Measurements from ENCODE around the gene GIT2. TPM values are rescaled to one million over a fixed set of nuclear protein-coding genes. Genes with fewer than 3 reads are reported as not detected.

GIT2 gene
- total RNA-seq, 1 donor from 2014 or later = 40.7 TPM

GRCh38 chr12:109959411-109960093, 36.6 kb downstream of the GIT2 start:
- Mint-ChIP-seq H3K27ac (no peak overlapping the region), H3K9me3 (ENCODE audit: low read depth) (no peaks in the 10 kb centered on the region), H3K36me3 (ENCODE audit: insufficient read depth) (peaks cover 17% of the 10 kb centered on the region), H3K4me3 (ENCODE audit: low read depth) (no peak overlapping the region), H3K4me1 (ENCODE audit: low read depth) (no peaks in the 10 kb centered on the region), H3K27me3 (no peaks in the 10 kb centered on the region)
- TF ChIP-seq CTCF (IDR thresholded peaks at IDR 0.05; ENCODE audit: unreplicated experiment) = no peak
- no peak for DNase-seq (ENCODE audit: low spot score, unreplicated experiment)

DNA sequence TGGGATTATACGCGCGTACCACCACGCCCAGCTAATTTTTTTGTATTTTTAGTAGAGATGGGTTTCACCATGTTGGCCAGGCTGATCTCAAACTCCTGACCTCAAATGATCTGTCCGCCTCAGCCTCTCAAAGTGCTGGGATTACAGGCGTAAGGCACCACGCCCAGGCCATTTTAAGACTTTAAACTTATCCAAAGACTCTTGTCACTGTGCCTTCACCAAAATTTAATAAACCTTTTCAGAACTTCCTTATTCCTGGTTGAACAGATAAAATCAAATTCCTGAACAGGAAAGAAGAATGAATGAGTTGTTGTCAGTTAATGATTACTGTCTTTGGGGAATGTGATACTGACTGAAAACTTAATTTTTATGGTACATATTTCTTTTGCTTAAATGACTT, 37.8 kb downstream of the GIT2 start:
- TF ChIP-seq CTCF (IDR thresholded peaks at IDR 0.05; ENCODE audit: unreplicated experiment) = no peak
- no peaks in the 10 kb centered on the region for H3K4me1 Mint-ChIP-seq (ENCODE audit: low read depth)
- H3K36me3 Mint-ChIP-seq (ENCODE audit: insufficient read depth) = peaks cover 22% of the 10 kb centered on the region
- DNase-seq (ENCODE audit: low spot score, unreplicated experiment) = no peak
- no peak overlapping the region for H3K4me3 Mint-ChIP-seq (ENCODE audit: low read depth)
- no peaks in the 10 kb centered on the region for H3K9me3 Mint-ChIP-seq (ENCODE audit: low read depth)
- H3K27ac Mint-ChIP-seq = no peak overlapping the region
- H3K27me3 Mint-ChIP-seq = no peaks in the 10 kb centered on the region

GRCh38 chr12:109953656-109954055, 42.5 kb downstream of the GIT2 start:
- H3K9me3 Mint-ChIP-seq (ENCODE audit: low read depth) = no peaks in the 10 kb centered on the region
- peaks cover 36% of the 10 kb centered on the region for H3K36me3 Mint-ChIP-seq (ENCODE audit: insufficient read depth)
- no peak overlapping the region for H3K4me3 Mint-ChIP-seq (ENCODE audit: low read depth)
- H3K27ac Mint-ChIP-seq = peak overlapping the region; percentile 23
- no peak for DNase-seq (ENCODE audit: low spot score, unreplicated experiment)
- peaks cover 8% of the 10 kb centered on the region for H3K4me1 Mint-ChIP-seq (ENCODE audit: low read depth)
- TF ChIP-seq CTCF (IDR thresholded peaks at IDR 0.05; ENCODE audit: unreplicated experiment) = no peak
- H3K27me3 Mint-ChIP-seq = no peaks in the 10 kb centered on the region

DNA sequence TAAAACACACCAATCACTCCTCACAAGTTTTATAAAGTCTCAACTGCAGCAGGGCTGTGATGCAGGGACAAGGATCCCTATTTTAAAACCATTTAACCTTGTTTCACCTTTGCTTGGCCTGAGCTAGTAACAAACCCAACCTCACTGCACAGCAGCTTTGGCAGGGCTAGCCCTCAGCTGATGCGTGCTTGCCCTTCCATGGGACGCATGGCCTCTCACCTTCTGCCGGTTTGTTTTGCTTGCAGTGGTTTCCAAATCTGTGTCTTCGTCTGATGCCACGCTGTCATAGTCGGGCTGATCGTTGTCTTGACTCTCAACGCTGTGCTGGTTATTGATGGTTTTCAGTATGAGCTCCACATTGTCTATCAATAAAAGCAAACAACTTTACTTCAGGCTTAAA, 43.3 kb downstream of the GIT2 start:
- H3K4me1 Mint-ChIP-seq (ENCODE audit: low read depth) = peaks cover 12% of the 10 kb centered on the region
- no peak overlapping the region for H3K27ac Mint-ChIP-seq
- TF ChIP-seq CTCF (IDR thresholded peaks at IDR 0.05; ENCODE audit: unreplicated experiment) = no peak
- H3K27me3 Mint-ChIP-seq = no peaks in the 10 kb centered on the region
- H3K4me3 Mint-ChIP-seq (ENCODE audit: low read depth) = no peak overlapping the region
- peaks cover 34% of the 10 kb centered on the region for H3K36me3 Mint-ChIP-seq (ENCODE audit: insufficient read depth)
- DNase-seq (ENCODE audit: low spot score, unreplicated experiment) = no peak
- no peaks in the 10 kb centered on the region for H3K9me3 Mint-ChIP-seq (ENCODE audit: low read depth)

DNA sequence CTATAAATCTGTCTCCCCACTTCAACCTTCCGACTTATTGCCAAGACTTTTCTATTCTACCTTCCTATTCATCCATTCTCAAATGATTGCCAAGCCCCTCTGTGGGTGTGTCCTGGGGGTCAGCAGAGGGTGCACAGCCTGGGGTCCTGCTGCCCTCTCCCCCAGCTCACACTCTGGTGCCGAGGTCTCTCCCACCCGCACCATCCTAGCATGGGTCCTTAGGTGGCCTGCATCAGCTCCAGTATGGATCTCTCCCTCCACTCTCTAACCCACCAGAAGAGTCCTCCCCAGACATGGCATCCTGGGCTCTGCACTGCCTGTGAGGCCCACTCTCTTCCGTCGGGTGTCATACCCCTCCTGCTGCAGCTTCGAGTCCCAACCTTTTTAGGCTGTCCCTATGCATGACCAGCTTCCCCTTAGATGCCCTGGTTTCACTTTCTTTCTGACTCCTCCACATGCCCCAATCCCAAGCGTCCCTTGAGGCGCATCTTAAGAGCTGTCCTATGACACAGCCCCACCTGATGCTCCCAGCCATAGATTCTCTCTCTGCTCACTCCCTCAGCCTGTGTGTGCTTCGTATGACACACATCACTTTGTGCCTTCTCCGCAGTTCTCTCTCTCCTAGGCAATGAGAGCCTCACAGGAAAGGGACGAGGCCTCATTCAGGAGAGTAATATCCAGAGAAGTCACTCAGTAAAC, 43.9 kb downstream of the GIT2 start:
- peaks cover 16% of the 10 kb centered on the region for H3K4me1 Mint-ChIP-seq (ENCODE audit: low read depth)
- H3K27ac Mint-ChIP-seq = no peak overlapping the region
- no peak for DNase-seq (ENCODE audit: low spot score, unreplicated experiment)
- H3K4me3 Mint-ChIP-seq (ENCODE audit: low read depth) = no peak overlapping the region
- H3K36me3 Mint-ChIP-seq (ENCODE audit: insufficient read depth) = peaks cover 33% of the 10 kb centered on the region
- no peaks in the 10 kb centered on the region for H3K9me3 Mint-ChIP-seq (ENCODE audit: low read depth)
- TF ChIP-seq CTCF (IDR thresholded peaks at IDR 0.05; ENCODE audit: unreplicated experiment) = no peak
- H3K27me3 Mint-ChIP-seq = no peaks in the 10 kb centered on the region

Data from progenitor cell of endocrine pancreas (in vitro differentiated cells).